Epidermal melanocyte (primary cell): ENCODE data around the gene SPINK1.
"Not testable (repeated sequence)": the region's sequence is repeated elsewhere in the genome, so short reads cannot be mapped to it uniquely, and the experiment has no call there.

Experiments used
- DNase-seq: peaks from one replicate; pipeline ENCODE4 v3.0.0; 2011; ENCODE audit warnings: low spot score; ENCODE audit not compliant: insufficient read length

SPINK1 gene

GRCh38 chr5:147854894-147855773 is 23.7 kb upstream of the SPINK1 start:
- DNase-seq = no peak

DNA sequence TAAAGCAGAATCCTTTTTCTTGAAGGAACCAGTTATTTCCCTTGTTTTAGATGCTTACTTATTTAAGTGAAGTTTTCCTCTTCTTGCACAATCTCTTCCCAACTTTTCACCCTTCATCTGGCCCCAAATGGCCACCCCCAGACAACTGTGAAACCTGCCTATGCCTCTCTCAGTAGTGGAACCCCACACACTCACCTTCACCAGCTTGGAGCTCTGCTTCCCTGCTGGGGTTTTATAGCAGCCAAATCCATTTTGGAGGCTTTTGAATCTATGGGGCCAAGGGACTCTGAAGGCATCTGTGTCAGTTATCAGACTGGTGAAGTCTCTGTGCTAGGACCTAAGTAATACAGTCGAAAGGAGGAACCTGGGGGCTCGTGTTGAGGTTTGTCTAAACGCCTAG is 22.9 kb upstream of the SPINK1 start:
- DNase-seq = no peak

- DNase-seq = no peak
These were observed 22.0 kb upstream of the SPINK1 start for GRCh38 chr5:147853372-147853987.

GRCh38 chr5:147852365-147852764 is 20.9 kb upstream of the SPINK1 start:
- DNase-seq = no peak

DNA sequence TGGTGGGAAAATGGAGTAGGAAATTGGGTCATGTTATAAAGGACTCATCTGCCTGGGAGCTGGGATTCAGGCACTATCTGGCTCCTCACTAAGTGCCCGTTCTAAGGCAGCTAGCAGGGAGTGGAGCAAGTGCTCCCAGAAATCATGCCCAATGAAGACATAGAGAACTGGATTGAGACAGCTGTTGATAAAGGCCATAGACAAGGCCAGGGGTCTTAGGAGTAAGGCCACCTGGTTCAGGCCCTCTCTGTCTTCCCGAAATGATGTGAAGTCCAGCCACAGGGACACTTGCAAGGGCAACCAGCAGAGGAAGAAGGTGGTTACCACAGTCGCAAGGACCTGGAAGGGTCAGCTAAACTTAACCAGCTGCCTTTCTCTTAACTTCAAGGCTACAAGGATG is 20.1 kb upstream of the SPINK1 start:
- DNase-seq = no peak

- no peak for DNase-seq
These were observed 17.8 kb upstream of the SPINK1 start for GRCh38 chr5:147849226-147849625.

DNA sequence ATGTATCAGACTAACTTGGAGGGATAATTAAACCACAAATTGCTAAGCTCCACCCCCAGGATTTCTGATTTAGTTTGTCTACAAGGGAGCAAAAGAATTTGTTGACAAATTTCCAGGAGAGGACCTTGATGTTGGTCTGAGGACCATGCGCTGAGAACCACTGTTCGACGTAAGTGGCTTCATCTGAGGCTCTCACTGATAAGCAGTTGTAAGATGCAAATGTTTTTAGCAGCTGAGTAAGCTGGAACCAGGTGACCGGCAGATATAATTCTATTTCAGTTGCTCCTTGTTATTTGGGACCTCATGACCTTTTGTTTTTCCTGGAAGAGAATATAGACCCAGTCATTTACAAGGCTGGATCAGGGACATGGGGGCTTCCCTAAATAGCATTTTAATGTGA is 14.1 kb upstream of the SPINK1 start:
- no peak for DNase-seq

DNA sequence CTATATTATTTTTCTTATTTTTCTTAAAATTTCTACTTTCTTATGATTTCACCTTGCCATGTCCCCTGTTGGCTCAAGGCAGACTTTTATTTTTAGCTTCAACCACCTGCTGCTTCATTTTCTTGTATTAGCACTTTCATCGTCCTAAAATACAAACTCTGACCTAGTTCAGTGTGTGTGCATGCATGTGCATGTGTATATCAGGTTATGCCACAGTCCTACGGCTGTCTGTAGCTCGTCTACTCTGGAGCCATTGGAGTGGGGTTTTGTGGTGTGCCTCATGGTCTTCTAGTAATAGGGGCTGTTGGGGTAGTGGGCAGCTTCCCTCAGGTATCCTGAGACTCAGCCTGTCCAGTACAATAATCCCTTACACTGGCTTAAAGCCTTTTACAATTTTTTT is 13.4 kb upstream of the SPINK1 start:
- DNase-seq = no peak

DNA sequence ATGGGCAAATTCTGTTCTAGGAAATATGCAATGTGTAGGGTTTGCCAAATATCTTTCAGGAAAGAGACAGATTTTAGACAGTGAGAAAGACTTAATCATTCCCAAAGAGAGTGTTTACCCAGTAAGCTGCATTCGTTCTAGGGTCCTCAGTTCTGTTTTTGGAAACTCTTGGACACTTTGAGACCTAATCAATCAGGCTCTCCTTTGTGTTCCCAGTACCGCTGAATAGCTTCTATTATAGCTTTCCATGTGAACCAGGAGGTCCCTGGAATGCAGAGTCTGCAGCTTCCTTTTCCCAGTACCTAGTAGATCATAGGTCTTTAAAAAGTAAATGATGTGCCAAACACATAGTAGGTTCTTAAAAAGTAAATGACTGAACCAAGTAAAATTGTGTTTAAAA is 11.4 kb upstream of the SPINK1 start:
- no peak for DNase-seq

DNA sequence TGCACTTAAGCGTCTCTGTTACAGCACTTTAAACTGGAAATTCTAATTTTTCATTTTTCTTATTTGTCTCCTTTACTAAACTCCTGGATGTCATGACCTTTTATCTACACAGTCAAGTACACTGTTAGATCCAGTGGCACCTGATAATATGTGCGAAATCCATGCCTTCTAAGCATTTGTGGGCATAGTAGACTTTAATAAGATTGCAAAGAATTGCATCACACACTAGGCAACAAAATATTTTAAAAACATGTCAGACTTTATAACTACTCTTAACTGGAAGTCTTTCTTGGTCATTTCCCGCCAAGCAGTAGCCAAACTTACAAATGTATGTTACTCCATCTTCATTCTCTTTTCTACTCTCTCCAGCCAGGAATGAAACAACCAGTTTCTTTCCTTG is 5.0 kb upstream of the SPINK1 start:
- no peak for DNase-seq

DNA sequence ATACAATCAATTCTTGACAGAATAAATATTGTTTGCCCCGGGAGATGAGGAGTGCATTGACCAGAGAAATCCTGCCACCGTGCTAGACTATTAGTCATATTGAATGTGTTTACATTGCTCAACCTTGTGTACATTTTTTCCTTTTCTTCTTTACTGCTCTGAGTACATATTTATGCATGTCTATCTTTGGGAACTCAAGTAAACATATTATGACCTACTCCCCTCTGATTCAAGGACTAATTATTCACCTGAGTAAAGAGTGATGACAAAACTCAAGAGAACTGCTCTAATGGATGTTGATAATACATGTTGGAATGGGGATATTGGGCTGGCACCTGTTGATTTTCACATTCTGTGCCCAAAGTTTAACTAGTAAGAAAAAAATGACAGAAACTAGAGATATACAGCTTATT is 3.9 kb upstream of the SPINK1 start:
- no peak for DNase-seq

GRCh38 chr5:147832541-147832940 is 1.1 kb upstream of the SPINK1 start:
- DNase-seq = no peak

GRCh38 chr5:147830035-147830434 is 1.4 kb downstream of the SPINK1 start:
- DNase-seq = no peak

- DNase-seq = not testable (repeated sequence)
These were observed 4.5 kb downstream of the SPINK1 start for GRCh38 chr5:147827017-147827416.

DNA sequence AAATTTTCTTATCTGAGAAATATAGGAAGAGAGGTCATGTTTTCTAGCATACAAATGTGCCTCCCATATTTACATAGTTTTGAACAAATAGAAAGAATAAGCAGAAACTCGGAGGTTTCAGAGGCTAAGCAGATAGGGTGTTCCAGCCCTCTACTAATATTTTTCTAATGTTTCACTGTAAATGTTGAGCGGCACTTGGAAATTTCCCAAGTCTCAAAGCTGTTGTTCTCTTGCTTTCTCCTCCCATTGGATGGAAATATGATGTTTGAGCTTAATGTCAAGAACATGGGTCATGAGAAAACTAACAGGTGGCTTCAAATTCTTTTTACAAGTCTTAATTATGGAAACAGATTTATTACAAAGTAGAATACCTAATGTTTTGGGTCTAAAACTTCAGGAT is 5.1 kb downstream of the SPINK1 start:
- no peak for DNase-seq

GRCh38 chr5:147822686-147823491 is 8.6 kb downstream of the SPINK1 start:
- peak; percentile 26 for DNase-seq

GRCh38 chr5:147822222-147822621 is 9.2 kb downstream of the SPINK1 start:
- not testable (repeated sequence) for DNase-seq

GRCh38 chr5:147821766-147822165 is 9.7 kb downstream of the SPINK1 start:
- no peak for DNase-seq

- DNase-seq = peak; percentile 33
These were observed 12.2 kb downstream of the SPINK1 start for GRCh38 chr5:147819261-147819770.

GRCh38 chr5:147818290-147818689 is 13.2 kb downstream of the SPINK1 start:
- DNase-seq = no peak

GRCh38 chr5:147813696-147814095 is 17.8 kb downstream of the SPINK1 start:
- DNase-seq = no peak
